Measurements from ENCODE around the gene MCOLN2. TPM values are rescaled to one million over a fixed set of nuclear protein-coding genes. Genes with fewer than 3 reads are reported as not detected.

Gene MCOLN2
- total RNA-seq, 1 donor from 2014 or later, result 1.6 TPM

DNA sequence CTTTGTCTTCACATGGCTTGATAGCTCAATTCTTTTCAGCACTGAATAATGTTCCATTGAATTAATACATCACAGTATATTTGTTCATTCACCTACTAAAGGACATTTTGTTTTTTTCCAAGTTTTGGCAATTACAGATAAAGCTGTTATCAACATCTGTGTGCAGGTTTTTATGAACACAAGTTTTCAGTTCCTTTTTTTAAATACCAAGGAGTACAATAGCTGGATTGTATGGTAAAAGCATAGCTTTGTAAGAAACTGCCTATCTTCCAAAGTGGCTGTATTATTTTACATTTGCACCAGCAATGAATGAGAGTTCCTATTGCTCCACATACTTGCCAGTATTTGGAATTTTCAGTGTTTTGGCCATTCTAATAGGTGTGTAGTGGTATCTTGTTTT is 4.8 kb upstream of the MCOLN2 start:
- peaks cover 42% of the 10 kb centered on the region for H3K27me3 Mint-ChIP-seq (ENCODE audit: low read depth, unreplicated experiment)

DNA sequence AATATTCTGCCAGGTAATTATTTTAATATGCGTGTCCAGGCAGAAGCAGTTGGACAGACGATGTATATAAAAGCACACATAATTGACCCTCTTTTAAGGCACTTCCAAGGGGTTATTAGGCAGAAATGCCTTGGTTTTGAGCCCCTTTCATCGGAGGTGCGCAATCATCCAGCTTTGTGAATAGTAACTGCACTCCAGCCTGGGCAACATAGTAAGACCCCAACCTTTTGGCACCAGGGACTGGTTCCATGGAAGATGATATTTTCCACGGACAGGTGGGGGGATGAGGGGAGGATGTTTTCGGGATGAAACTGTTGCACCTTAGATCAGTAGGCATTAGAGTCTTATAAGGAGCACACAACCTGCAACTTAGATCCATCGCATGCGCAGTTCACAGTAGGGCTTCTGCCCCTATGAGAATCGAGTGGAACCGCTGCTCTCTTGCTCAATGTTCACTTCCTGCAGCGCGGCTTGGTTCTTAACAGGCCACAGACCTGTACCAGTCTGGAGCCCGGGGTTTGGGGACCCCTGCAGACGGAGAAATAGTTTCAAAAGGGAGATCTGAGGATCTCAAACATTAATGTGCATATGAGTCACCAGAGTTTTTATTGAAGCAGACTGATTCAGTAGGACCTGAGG is 1.8 kb upstream of the MCOLN2 start:
- H3K27me3 ChIP-seq (ENCODE audit: insufficient read depth, low read length), result peaks cover 38% of the 10 kb centered on the region
- Mint-ChIP-seq H3K4me3 (ENCODE audit: unreplicated experiment) (no peak overlapping the region), H3K27ac (ENCODE audit: unreplicated experiment) (no peak overlapping the region), H3K9me3 (ENCODE audit: unreplicated experiment) (peaks cover 10% of the 10 kb centered on the region), H3K27me3 (ENCODE audit: low read depth, unreplicated experiment) (peaks cover 60% of the 10 kb centered on the region), H3K4me1 (ENCODE audit: low read depth, unreplicated experiment) (peaks cover 3% of the 10 kb centered on the region), H3K36me3 (ENCODE audit: low read depth, unreplicated experiment) (peaks cover 2% of the 10 kb centered on the region)
- H3K79me2 ChIP-seq (ENCODE audit: insufficient read depth, low read length), result no peaks in the 10 kb centered on the region
- H2AFZ ChIP-seq (ENCODE audit: low read depth, low read length), result peak overlapping the region; percentile 62
- H3K4me2 ChIP-seq (ENCODE audit: low read length), result peak overlapping the region; percentile 88
- peaks cover 3% of the 10 kb centered on the region for H3K9me3 ChIP-seq (ENCODE audit: insufficient read depth, low read depth, low read length)
- no peak for FAIRE-seq
- H3K36me3 ChIP-seq (ENCODE audit: insufficient read depth, low read length), result no peaks in the 10 kb centered on the region
- no peak overlapping the region for H3K27ac ChIP-seq (ENCODE audit: low read depth, low read length)
- H3K4me1 ChIP-seq (ENCODE audit: insufficient read depth, low read length), result peaks cover 9% of the 10 kb centered on the region
- no peak overlapping the region for H3K9ac ChIP-seq (ENCODE audit: low read length)
- peak overlapping the region; percentile 54 for H3K4me3 ChIP-seq (ENCODE audit: insufficient read depth, low read depth, low read length)
- DNase-seq (ENCODE audit: low read depth), result no peak
- no peak for TF ChIP-seq EZH2 (IDR thresholded peaks at IDR 0.05; ENCODE audit: insufficient read depth, low read length)
- TF ChIP-seq, protein P1, sequence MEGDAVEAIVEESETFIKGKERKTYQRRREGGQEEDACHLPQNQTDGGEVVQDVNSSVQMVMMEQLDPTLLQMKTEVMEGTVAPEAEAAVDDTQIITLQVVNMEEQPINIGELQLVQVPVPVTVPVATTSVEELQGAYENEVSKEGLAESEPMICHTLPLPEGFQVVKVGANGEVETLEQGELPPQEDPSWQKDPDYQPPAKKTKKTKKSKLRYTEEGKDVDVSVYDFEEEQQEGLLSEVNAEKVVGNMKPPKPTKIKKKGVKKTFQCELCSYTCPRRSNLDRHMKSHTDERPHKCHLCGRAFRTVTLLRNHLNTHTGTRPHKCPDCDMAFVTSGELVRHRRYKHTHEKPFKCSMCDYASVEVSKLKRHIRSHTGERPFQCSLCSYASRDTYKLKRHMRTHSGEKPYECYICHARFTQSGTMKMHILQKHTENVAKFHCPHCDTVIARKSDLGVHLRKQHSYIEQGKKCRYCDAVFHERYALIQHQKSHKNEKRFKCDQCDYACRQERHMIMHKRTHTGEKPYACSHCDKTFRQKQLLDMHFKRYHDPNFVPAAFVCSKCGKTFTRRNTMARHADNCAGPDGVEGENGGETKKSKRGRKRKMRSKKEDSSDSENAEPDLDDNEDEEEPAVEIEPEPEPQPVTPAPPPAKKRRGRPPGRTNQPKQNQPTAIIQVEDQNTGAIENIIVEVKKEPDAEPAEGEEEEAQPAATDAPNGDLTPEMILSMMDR (IDR thresholded peaks at IDR 0.05; ENCODE audit: insufficient read depth, low read depth, low read length), result no peak
- peaks cover 5% of the 10 kb centered on the region for H4K20me1 ChIP-seq (ENCODE audit: insufficient read depth, low read length)

More for the DNA sequence above, 4.8 kb upstream of the MCOLN2 start:
- Histone ChIP-seq H3K36me3 (ENCODE audit: insufficient read depth, low read length) (no peaks in the 10 kb centered on the region), H3K4me2 (ENCODE audit: low read length) (no peak overlapping the region), H4K20me1 (ENCODE audit: insufficient read depth, low read length) (peaks cover 5% of the 10 kb centered on the region), H3K9me3 (ENCODE audit: insufficient read depth, low read depth, low read length) (peaks cover 7% of the 10 kb centered on the region), H3K4me1 (ENCODE audit: insufficient read depth, low read length) (peaks cover 9% of the 10 kb centered on the region), H3K9ac (ENCODE audit: low read length) (no peak overlapping the region), H3K4me3 (ENCODE audit: insufficient read depth, low read depth, low read length) (no peak overlapping the region), H3K79me2 (ENCODE audit: insufficient read depth, low read length) (no peaks in the 10 kb centered on the region), H3K27ac (ENCODE audit: low read depth, low read length) (no peak overlapping the region), H2AFZ (ENCODE audit: low read depth, low read length) (no peak overlapping the region), H3K27me3 (ENCODE audit: insufficient read depth, low read length) (peaks cover 31% of the 10 kb centered on the region)
- DNase-seq (ENCODE audit: low read depth), result no peak
- TF ChIP-seq EZH2 (IDR thresholded peaks at IDR 0.05; ENCODE audit: insufficient read depth, low read length), result no peak
- TF ChIP-seq, protein P1 (IDR thresholded peaks at IDR 0.05; ENCODE audit: insufficient read depth, low read depth, low read length), result no peak
- H3K4me1 Mint-ChIP-seq (ENCODE audit: low read depth, unreplicated experiment), result peaks cover 3% of the 10 kb centered on the region
- no peak overlapping the region for H3K27ac Mint-ChIP-seq (ENCODE audit: unreplicated experiment)
- no peak for FAIRE-seq
- H3K9me3 Mint-ChIP-seq (ENCODE audit: unreplicated experiment), result peaks cover 11% of the 10 kb centered on the region
- no peak overlapping the region for H3K4me3 Mint-ChIP-seq (ENCODE audit: unreplicated experiment)
- peaks cover 4% of the 10 kb centered on the region for H3K36me3 Mint-ChIP-seq (ENCODE audit: low read depth, unreplicated experiment)

All from astrocyte (in vitro differentiated cells and primary cell).